ENCODE results near the gene SGMS2. TPM values are rescaled to one million over a fixed set of nuclear protein-coding genes. Genes with fewer than 3 reads are reported as not detected.

The SGMS2 gene
- total RNA-seq: 67.8 TPM
- long read RNA-seq, full-length matches to known transcripts: 5 of 41 reads
- long read RNA-seq, partial matches to known transcripts: 3 of 41 reads
- long read RNA-seq, other reads (novel, unspliced or antisense): 33 of 41 reads

DNA sequence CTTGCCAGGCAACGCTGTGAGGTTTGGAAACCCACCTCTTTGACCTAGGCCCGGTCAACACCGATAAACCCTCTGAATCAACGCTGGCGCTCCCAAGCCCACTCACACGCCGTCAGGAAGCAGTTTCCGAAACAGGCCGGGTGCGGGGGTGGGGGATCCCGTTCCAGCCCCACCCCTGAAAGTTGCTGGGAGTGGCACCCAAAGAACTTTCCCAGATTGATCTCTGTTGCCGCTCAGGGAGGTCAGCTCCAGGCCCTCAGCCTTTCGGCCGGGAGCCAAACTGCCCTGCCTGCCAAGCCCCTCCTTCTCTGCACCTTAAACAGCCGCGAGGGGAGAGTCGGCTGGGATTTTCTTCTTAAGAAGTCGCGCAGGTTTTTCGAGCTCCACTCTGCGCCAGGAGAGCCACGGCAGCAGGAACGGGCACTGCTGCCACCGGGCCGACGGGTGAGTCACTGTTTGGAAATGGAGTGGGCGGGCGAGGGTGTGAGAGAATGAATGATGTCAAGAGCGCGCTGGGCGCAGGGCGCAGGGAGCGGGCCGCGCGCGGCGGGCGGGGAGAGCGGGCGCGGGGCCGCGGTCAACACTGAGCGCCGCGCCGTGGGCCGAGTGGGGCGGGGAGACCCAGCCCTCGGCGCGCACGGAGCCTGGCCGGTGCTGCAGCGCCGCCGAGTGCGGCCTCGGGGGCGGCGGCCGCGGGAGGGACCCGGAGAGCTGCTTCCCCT, at the start of gene SGMS2:
TSS of gene SGMS2 (plus strand) at position 583 of the 722 bp plus-strand sequence. CDS start 70,622 bp downstream, outside the sequence.
- Histone ChIP-seq H3K4me3 (peak within 1 kb of the TSS; percentile 80), H3K27ac (peak within 1 kb of the TSS; percentile 94), H3K9me3 (no peaks in the 10 kb centered on the region), H3K36me3 (no peaks in the 10 kb centered on the region), H3K27me3 (no peaks in the 10 kb centered on the region), H3K4me1 (peaks cover 18% of the 10 kb centered on the region)
- ATAC-seq (peak; percentile 91), DNase-seq (peak; percentile 95)
- TF ChIP-seq, protein P1, sequence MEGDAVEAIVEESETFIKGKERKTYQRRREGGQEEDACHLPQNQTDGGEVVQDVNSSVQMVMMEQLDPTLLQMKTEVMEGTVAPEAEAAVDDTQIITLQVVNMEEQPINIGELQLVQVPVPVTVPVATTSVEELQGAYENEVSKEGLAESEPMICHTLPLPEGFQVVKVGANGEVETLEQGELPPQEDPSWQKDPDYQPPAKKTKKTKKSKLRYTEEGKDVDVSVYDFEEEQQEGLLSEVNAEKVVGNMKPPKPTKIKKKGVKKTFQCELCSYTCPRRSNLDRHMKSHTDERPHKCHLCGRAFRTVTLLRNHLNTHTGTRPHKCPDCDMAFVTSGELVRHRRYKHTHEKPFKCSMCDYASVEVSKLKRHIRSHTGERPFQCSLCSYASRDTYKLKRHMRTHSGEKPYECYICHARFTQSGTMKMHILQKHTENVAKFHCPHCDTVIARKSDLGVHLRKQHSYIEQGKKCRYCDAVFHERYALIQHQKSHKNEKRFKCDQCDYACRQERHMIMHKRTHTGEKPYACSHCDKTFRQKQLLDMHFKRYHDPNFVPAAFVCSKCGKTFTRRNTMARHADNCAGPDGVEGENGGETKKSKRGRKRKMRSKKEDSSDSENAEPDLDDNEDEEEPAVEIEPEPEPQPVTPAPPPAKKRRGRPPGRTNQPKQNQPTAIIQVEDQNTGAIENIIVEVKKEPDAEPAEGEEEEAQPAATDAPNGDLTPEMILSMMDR (IDR thresholded peaks at IDR 0.05): peak; percentile 14
- intact Hi-C loops (cut with DNase I): loop anchor here (10.0 kb wide), 1 partner anchor 90 kb away; no protein-coding TSS in a partner anchor

DNA sequence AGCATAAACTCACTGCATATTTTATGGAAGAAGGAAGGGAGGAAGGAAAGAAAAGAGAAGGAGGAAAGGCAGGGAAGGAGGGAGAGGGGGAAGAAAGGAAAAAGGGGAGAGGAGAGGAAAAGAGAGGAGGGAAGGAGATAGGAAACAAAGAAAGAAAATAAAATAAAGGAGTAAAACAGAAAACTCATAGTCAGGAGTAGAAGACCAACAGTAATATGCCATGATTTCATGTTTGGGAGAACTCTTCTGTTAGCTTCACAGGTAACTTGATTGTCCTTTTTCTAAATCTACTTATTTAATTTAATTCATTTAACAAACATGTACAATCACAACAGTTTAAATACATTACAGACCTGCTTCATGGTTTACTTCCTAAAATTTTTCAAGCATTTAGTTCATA, 46.8 kb upstream of the SGMS2 start:
- H3K4me3 ChIP-seq: no peak overlapping the region
- intact Hi-C loops (cut with DNase I): no loop called here
- TF ChIP-seq, protein P1 (IDR thresholded peaks at IDR 0.05): no peak
- ATAC-seq: no peak
- DNase-seq: no peak
- no peak overlapping the region for H3K27ac ChIP-seq
- H3K27me3 ChIP-seq: no peaks in the 10 kb centered on the region
- no peaks in the 10 kb centered on the region for H3K4me1 ChIP-seq
- H3K36me3 ChIP-seq: no peaks in the 10 kb centered on the region
- H3K9me3 ChIP-seq: no peaks in the 10 kb centered on the region

DNA sequence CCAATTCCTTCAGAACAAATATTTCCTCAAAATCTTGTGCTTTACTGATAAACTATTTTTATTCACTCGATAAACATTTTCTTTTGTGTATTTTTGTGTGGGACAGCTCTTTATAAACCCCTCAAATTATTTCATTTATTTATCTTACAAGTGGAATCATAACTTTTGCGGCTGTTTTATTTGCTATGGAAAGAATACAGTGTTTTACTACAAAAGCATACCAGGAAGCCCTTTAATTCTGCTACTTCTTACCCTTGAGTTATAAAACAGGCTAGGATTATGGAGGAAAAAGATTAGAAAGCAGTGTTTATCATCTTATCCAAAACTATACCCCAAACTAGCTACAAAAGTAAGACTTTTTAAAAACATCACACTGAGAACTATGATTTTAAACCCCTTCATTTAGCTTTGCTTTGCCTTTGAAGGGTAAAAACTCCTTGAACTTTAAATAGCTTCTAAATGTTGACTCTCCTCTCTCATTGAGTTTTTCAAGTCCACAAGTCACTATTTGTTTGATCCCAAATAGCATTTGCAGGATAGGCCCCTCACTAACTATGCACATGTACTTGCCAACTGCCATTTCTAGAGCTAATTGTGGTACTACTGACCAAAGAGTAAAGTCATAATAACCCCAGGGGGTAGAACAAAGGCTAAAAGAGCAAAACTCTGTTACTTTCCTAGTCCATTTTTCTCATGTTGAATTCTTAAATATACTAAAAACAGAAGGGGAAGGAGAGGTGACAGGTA, 45.8 kb upstream of the SGMS2 start:
- Histone ChIP-seq H3K4me3 (no peak overlapping the region), H3K27me3 (no peaks in the 10 kb centered on the region), H3K27ac (no peak overlapping the region), H3K9me3 (no peaks in the 10 kb centered on the region), H3K4me1 (no peaks in the 10 kb centered on the region), H3K36me3 (no peaks in the 10 kb centered on the region)
- ATAC-seq (peak; percentile 68), DNase-seq (no peak)
- TF ChIP-seq, protein P1 (IDR thresholded peaks at IDR 0.05): no peak
- intact Hi-C loops (cut with DNase I): no loop called here

DNA sequence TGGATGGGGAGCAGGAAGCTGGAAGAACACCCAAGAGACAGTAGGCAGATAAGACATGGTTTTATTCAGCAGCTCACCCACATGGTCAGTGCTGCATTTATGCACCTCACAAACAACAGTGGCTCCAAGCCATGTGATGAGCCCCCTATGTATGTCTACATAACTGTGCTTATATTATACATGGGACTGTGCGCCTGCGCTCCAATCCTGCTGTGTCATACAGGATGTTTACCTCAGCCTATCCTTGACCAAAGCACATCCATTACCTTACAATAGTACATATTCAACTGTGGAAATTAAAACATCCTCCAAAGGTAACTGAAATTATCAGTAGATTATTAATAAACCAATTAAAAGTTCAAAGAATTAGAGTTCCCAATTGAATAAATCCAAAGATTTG, 44.1 kb upstream of the SGMS2 start:
- TF ChIP-seq, protein P1 (IDR thresholded peaks at IDR 0.05): no peak
- no peaks in the 10 kb centered on the region for H3K4me1 ChIP-seq
- no peak overlapping the region for H3K4me3 ChIP-seq
- no peak overlapping the region for H3K27ac ChIP-seq
- no peaks in the 10 kb centered on the region for H3K36me3 ChIP-seq
- intact Hi-C loops (cut with DNase I): no loop called here
- H3K9me3 ChIP-seq: no peaks in the 10 kb centered on the region
- H3K27me3 ChIP-seq: no peaks in the 10 kb centered on the region
- ATAC-seq (no peak), DNase-seq (no peak)

DNA sequence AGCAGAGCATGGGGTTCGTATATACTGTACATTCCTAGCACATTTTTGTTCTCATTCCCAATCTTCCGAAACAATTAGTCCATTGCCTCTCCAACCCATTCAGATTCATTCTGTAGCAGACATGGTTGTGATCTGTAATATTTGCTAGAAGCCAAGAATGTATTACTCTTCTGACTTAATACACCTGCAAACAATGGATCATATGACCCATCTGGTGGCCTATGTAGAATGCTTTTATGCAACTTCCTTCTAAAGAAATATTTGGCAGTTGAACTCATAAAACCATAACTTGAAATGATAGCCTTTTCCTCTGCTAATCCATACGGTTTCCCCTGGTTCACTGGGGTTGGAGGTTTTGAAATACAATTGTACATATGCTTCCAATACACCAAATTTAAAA, 32.8 kb upstream of the SGMS2 start:
- H3K36me3 ChIP-seq: no peaks in the 10 kb centered on the region
- no peak for ATAC-seq
- intact Hi-C loops (cut with DNase I): no loop called here
- no peak for DNase-seq
- H3K4me3 ChIP-seq: no peak overlapping the region
- no peaks in the 10 kb centered on the region for H3K27me3 ChIP-seq
- no peak overlapping the region for H3K27ac ChIP-seq
- H3K9me3 ChIP-seq: no peaks in the 10 kb centered on the region
- TF ChIP-seq, protein P1 (IDR thresholded peaks at IDR 0.05): no peak
- H3K4me1 ChIP-seq: no peaks in the 10 kb centered on the region

All from upper lobe of right lung (tissue), 1 donor.